HepG2 (cell line): ENCODE measurements around the gene ITGB3. TPM values are rescaled to one million over a fixed set of nuclear protein-coding genes. Genes with fewer than 3 reads are reported as not detected.

Experiments used
- ARID5B ChIP-seq: IDR thresholded peaks from 2 replicates; pipeline ENCODE4 v1.4.0; 2020; ENCODE audit warnings: mild to moderate bottlenecking, missing genetic modification reagents
- ELK4 ChIP-seq: sonication (generic); formaldehyde crosslinking; IDR thresholded peaks from 2 replicates; pipeline ENCODE4 v1.9.0; 2021; ENCODE audit warnings: missing genetic modification reagents, borderline replicate concordance
- FOXK1 ChIP-seq: sonication (generic); formaldehyde crosslinking; IDR thresholded peaks from 2 replicates; pipeline ENCODE4 v1.4.0; 2020; ENCODE audit warnings: low read depth, missing genetic modification reagents, borderline replicate concordance
- JARID2 ChIP-seq: sonication (generic); formaldehyde crosslinking; IDR thresholded peaks from 2 replicates; pipeline ENCODE4 v1.8.1; 2023; ENCODE audit warnings: missing genetic modification reagents, inconsistent platforms; ENCODE audit not compliant: insufficient replicate concordance
- NCOR1 ChIP-seq: fragments of 200-600 bp; sonication (generic); IDR thresholded peaks from 2 replicates; pipeline ENCODE4 v1.7.0; 2017; ENCODE audit warnings: antibody characterized with exemption, low read length, borderline replicate concordance
- SNAPC2 ChIP-seq: sonication (generic); formaldehyde crosslinking; IDR thresholded peaks from 2 replicates; pipeline ENCODE4 v1.8.1; 2022; ENCODE audit warnings: mild to moderate bottlenecking, missing genetic modification reagents
- TFE3 ChIP-seq: IDR thresholded peaks from 2 replicates; pipeline ENCODE4 v1.6.1; 2016
- ZBTB7B ChIP-seq: sonication (generic); formaldehyde crosslinking; IDR thresholded peaks from 2 replicates; pipeline ENCODE4 v1.4.0; 2020; ENCODE audit warnings: missing genetic modification reagents
- ZFYVE20 ChIP-seq: sonication (generic); formaldehyde crosslinking; IDR thresholded peaks from 2 replicates; pipeline ENCODE4 v1.8.0; 2023; ENCODE audit warnings: low read depth, mild to moderate bottlenecking, moderate library complexity, missing genetic modification reagents, borderline replicate concordance
- ZNF337 ChIP-seq: sonication (generic); formaldehyde crosslinking; IDR thresholded peaks from 2 replicates; pipeline ENCODE4 v1.5.1; 2020; ENCODE audit warnings: missing genetic modification reagents, low read depth, mild to moderate bottlenecking, borderline replicate concordance
- polyA plus RNA-seq, 8 experiments: library from polyadenylated mRNA; depleted of rRNA in 3 of 8; stranded (reverse) in 7 of 8; unstranded in 1 of 8; fragments of >200 nt; fragmentation: Illumina TruSeq in 4 of 8; extraction: Trizol in 4 of 8; gene quantifications; 2 replicates each; pipeline versions ENCODE4 v1.2.1 to v1.2.3, GENCODE V29; 2011 to 2016; ENCODE audit warnings: low read depth in 4 of 8, missing spikeins in 1 of 8, mixed read lengths in 1 of 8; ENCODE audit not compliant: insufficient read depth in 1 of 8
- total RNA-seq, 5 experiments: library from RNA; depleted of rRNA; stranded (reverse); fragments of >200 nt; fragmentation: Illumina TruSeq; extraction: Trizol; gene quantifications; 2 replicates each; pipeline ENCODE4 v1.2.3, GENCODE V29; 2016; ENCODE audit warnings: low read depth in 1 of 5
- TF ChIP-seq, protein P1 (sequence below): sonication (generic); formaldehyde crosslinking; IDR thresholded peaks from 2 replicates; pipeline ENCODE4 v1.4.0; 2020; ENCODE audit warnings: missing genetic modification reagents, borderline replicate concordance
- TF ChIP-seq, protein P2 (sequence below): sonication (generic); formaldehyde crosslinking; IDR thresholded peaks from 2 replicates; pipeline ENCODE4 v1.8.0; 2022; ENCODE audit warnings: mild to moderate bottlenecking, missing genetic modification reagents, borderline replicate concordance
- TF ChIP-seq, protein P3 (sequence below): sonication (generic); formaldehyde crosslinking; IDR thresholded peaks from 2 replicates; pipeline ENCODE4 v1.8.1; 2023; ENCODE audit warnings: mild to moderate bottlenecking, missing genetic modification reagents, borderline replicate concordance

Gene ITGB3
- total and polyA plus RNA-seq, 2 of the 13 experiments (the other 11 are each of a cell fraction or from before 2014, with no cell fraction given): 0.09 to 0.31 TPM

- TF ChIP-seq FOXK1 (CRISPR knock-in tag): peak; percentile 37; the same call in 1 of the 2 replicates
- 0 out of 2 replicates have a peak, but pooled peaks have one; percentile 48 for TF ChIP-seq SNAPC2
- TF ChIP-seq, protein P1, sequence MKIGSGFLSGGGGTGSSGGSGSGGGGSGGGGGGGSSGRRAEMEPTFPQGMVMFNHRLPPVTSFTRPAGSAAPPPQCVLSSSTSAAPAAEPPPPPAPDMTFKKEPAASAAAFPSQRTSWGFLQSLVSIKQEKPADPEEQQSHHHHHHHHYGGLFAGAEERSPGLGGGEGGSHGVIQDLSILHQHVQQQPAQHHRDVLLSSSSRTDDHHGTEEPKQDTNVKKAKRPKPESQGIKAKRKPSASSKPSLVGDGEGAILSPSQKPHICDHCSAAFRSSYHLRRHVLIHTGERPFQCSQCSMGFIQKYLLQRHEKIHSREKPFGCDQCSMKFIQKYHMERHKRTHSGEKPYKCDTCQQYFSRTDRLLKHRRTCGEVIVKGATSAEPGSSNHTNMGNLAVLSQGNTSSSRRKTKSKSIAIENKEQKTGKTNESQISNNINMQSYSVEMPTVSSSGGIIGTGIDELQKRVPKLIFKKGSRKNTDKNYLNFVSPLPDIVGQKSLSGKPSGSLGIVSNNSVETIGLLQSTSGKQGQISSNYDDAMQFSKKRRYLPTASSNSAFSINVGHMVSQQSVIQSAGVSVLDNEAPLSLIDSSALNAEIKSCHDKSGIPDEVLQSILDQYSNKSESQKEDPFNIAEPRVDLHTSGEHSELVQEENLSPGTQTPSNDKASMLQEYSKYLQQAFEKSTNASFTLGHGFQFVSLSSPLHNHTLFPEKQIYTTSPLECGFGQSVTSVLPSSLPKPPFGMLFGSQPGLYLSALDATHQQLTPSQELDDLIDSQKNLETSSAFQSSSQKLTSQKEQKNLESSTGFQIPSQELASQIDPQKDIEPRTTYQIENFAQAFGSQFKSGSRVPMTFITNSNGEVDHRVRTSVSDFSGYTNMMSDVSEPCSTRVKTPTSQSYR (CRISPR knock-in tag): 0 out of 2 replicates have a peak, but pooled peaks have one; percentile 5
- TF ChIP-seq, protein P2, sequence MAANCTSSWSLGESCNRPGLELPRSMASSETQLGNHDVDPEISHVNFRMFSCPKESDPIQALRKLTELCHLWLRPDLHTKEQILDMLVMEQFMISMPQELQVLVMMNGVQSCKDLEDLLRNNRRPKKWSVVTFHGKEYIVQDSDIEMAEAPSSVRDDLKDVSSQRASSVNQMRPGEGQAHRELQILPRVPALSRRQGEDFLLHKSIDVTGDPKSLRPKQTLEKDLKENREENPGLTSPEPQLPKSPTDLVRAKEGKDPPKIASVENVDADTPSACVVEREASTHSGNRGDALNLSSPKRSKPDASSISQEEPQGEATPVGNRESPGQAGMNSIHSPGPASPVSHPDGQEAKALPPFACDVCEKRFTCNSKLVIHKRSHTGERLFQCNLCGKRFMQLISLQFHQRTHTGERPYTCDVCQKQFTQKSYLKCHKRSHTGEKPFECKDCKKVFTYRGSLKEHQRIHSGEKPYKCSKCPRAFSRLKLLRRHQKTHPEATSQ: 0 out of 2 replicates have a peak, but pooled peaks have one; percentile 64
- peak; percentile 53 for TF ChIP-seq JARID2 (CRISPR knock-in tag)
- peak; percentile 59; the same call in 1 of the 2 replicates for TF ChIP-seq ARID5B (CRISPR knock-in tag)
- TF ChIP-seq TFE3: 0 out of 2 replicates have a peak, but pooled peaks have one; percentile 24
- no peak for TF ChIP-seq ZFYVE20 (CRISPR knock-in tag)
- TF ChIP-seq ZBTB7B: 0 out of 2 replicates have a peak, but pooled peaks have one; percentile 26
- no peak for TF ChIP-seq ELK4 (CRISPR knock-in tag)
- TF ChIP-seq NCOR1: peak; percentile 50; the same call in 1 of the 2 replicates
- no peak for TF ChIP-seq ZNF337 (CRISPR knock-in tag)
- TF ChIP-seq, protein P3, sequence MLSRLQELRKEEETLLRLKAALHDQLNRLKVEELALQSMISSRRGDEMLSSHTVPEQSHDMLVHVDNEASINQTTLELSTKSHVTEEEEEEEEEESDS (CRISPR knock-in tag): 0 out of 2 replicates have a peak, but pooled peaks have one; percentile 21
These were observed 1.4 kb upstream of the ITGB3 start (continued) for GRCh38 chr17:47252209-47252608.
